Liver (tissue), 9 donors: ENCODE data around the gene CYBA. TPM values are rescaled to one million over a fixed set of nuclear protein-coding genes. Genes with fewer than 3 reads are reported as not detected.

Source experiments
- DNase-seq: peaks from one replicate; pipeline ENCODE4 v3.0.0-alpha.2; 2017; ENCODE audit warnings: low spot score
- H3K27ac ChIP-seq, 2 donors: one replicate each; pipeline ENCODE4 v1.7.0; 2013; ENCODE audit warnings: inconsistent platforms in 2 of 2, low read length in 2 of 2, control low read depth in 1 of 2, low read depth in 1 of 2, mild to moderate bottlenecking in 1 of 2
- H3K27me3 ChIP-seq, 4 donors: one replicate each; pipeline versions ENCODE4 v1.6.1 to v1.7.0; 2013; ENCODE audit warnings: low read length in 3 of 4, inconsistent platforms in 1 of 4, mild to moderate bottlenecking in 1 of 4, moderate library complexity in 1 of 4; ENCODE audit not compliant: control insufficient read depth in 4 of 4, insufficient read depth in 4 of 4
- H3K36me3 ChIP-seq, 4 donors: one replicate each; pipeline versions ENCODE4 v1.6.1 to v1.7.0; 2013; ENCODE audit warnings: low read length in 3 of 4, mild to moderate bottlenecking in 3 of 4, low read depth in 1 of 4, moderate library complexity in 1 of 4; ENCODE audit not compliant: control insufficient read depth in 4 of 4, insufficient read depth in 3 of 4
- H3K4me1 ChIP-seq, 4 donors: one replicate each; pipeline versions ENCODE4 v1.6.1 to v1.7.0; 2013; ENCODE audit warnings: low read length in 3 of 4, mild to moderate bottlenecking in 3 of 4, moderate library complexity in 1 of 4; ENCODE audit not compliant: control insufficient read depth in 4 of 4, insufficient read depth in 4 of 4
- H3K4me3 ChIP-seq, 3 donors: one replicate each; pipeline versions ENCODE4 v1.6.1 to v1.7.0; 2013; ENCODE audit warnings: low read length in 3 of 3, control low read depth in 1 of 3, low read depth in 1 of 3, mild to moderate bottlenecking in 1 of 3
- H3K9ac ChIP-seq, 2 donors: one replicate each; pipeline ENCODE4 v1.7.0; 2013; ENCODE audit warnings: low read length in 2 of 2, mild to moderate bottlenecking in 2 of 2, moderate library complexity in 2 of 2, control low read depth in 1 of 2, low read depth in 1 of 2
- H3K9me3 ChIP-seq, 4 donors: one replicate each; pipeline versions ENCODE4 v1.6.1 to v1.7.0; 2013; ENCODE audit warnings: low read length in 3 of 4; ENCODE audit not compliant: control insufficient read depth in 4 of 4
- ATF3 ChIP-seq: IDR thresholded peaks from 2 replicates; pipeline ENCODE4 v1.6.1; 2016; ENCODE audit warnings: antibody characterized with exemption
- EGR1 ChIP-seq, 2 donors: IDR thresholded peaks; 2 replicates each; pipeline ENCODE4 v1.6.1; 2016 to 2018; ENCODE audit warnings: antibody characterized with exemption in 2 of 2, low read depth in 2 of 2
- FOXA1 ChIP-seq: IDR thresholded peaks from 2 replicates; pipeline ENCODE4 v1.6.1; 2016; ENCODE audit warnings: antibody characterized with exemption
- FOXA2 ChIP-seq: IDR thresholded peaks from 2 replicates; pipeline ENCODE4 v1.6.1; 2016; ENCODE audit warnings: antibody characterized with exemption
- GABPA ChIP-seq, 2 donors: IDR thresholded peaks in 1 of 2; conservative IDR thresholded peaks in 1 of 2; 2 replicates each; pipeline ENCODE4 v1.6.1; 2016; ENCODE audit warnings: antibody characterized with exemption in 2 of 2, mild to moderate bottlenecking in 1 of 2, moderate library complexity in 1 of 2
- HNF4A ChIP-seq, 2 donors: conservative IDR thresholded peaks; 2 replicates each; pipeline ENCODE4 v1.6.1; 2016; ENCODE audit warnings: antibody characterized with exemption in 2 of 2, mild to moderate bottlenecking in 2 of 2
- HNF4G ChIP-seq: IDR thresholded peaks from 2 replicates; pipeline ENCODE4 v1.6.1; 2016; ENCODE audit warnings: antibody characterized with exemption
- JUND ChIP-seq, 2 donors: IDR thresholded peaks; 2 replicates each; pipeline ENCODE4 v1.6.1; 2016; ENCODE audit warnings: antibody characterized with exemption in 2 of 2
- NR2F2 ChIP-seq: IDR thresholded peaks from 2 replicates; pipeline ENCODE4 v1.6.1; 2016; ENCODE audit warnings: antibody characterized with exemption
- RAD21 ChIP-seq, 2 donors: IDR thresholded peaks; 2 replicates each; pipeline ENCODE4 v1.6.1; 2016; ENCODE audit warnings: antibody characterized with exemption in 2 of 2, mild to moderate bottlenecking in 2 of 2
- RXRA ChIP-seq, 2 donors: IDR thresholded peaks; 2 replicates each; pipeline ENCODE4 v1.6.1; 2017 to 2018; ENCODE audit warnings: antibody characterized with exemption in 2 of 2, mild to moderate bottlenecking in 1 of 2
- SP1 ChIP-seq: IDR thresholded peaks from 2 replicates; pipeline ENCODE4 v1.6.1; 2018; ENCODE audit warnings: antibody characterized with exemption, mild to moderate bottlenecking
- TAF1 ChIP-seq: conservative IDR thresholded peaks from 2 replicates; pipeline ENCODE4 v1.6.1; 2016; ENCODE audit warnings: antibody characterized with exemption, mild to moderate bottlenecking
- YY1 ChIP-seq: IDR thresholded peaks from 2 replicates; pipeline ENCODE4 v1.6.1; 2016; ENCODE audit warnings: antibody characterized with exemption, mild to moderate bottlenecking
- WGBS: extraction: QIAGEN DNeasy Blood & Tissue Kit; methylation state at CpG from one replicate; pipeline ENCODE4 v1.1.7; 2013; 5-methylcytosine and 5-hydroxymethylcytosine counted together
- polyA plus RNA-seq, 2 donors: library from polyadenylated mRNA; stranded (reverse) in 1 of 2; unstranded in 1 of 2; fragments of 200-250 nt in 1 of 2; fragments of >200 nt in 1 of 2; fragmentation: Nextera tagmentation in 1 of 2; extraction: Ambion mirVana in 1 of 2; gene quantifications; one replicate each; pipeline versions ENCODE4 v1.2.1 to v1.2.3, GENCODE V29; 2013 to 2015
- total RNA-seq, 2 donors: library from RNA; depleted of rRNA; stranded (reverse); fragments of >200 nt; gene quantifications; one replicate each; pipeline ENCODE4 v1.2.3, GENCODE V29; 2014
- TF ChIP-seq, protein P1 (sequence below): IDR thresholded peaks from 2 replicates; pipeline ENCODE4 v1.6.1; 2016; ENCODE audit warnings: antibody characterized with exemption
- TF ChIP-seq, protein P2 (sequence below): fragments of 150-350 bp; IDR thresholded peaks from 2 replicates; pipeline ENCODE4 v1.5.1; 2017; ENCODE audit warnings: improper control_type of control experiment, low read depth, low read length; ENCODE audit not compliant: missing input control
- TF ChIP-seq, protein P3 (sequence below): IDR thresholded peaks from 2 replicates; pipeline ENCODE4 v1.6.1; 2016; ENCODE audit warnings: antibody characterized with exemption
- TF ChIP-seq, protein P4 (sequence below): IDR thresholded peaks from 2 replicates; pipeline ENCODE4 v1.6.1; 2016; ENCODE audit warnings: antibody characterized with exemption, mild to moderate bottlenecking
- donor health status: healthy.
- donor health status: healthy.
- donor health status: healthy.
- donor health status: healthy.
- donor health status: healthy.

Gene CYBA
- total and polyA plus RNA-seq, 4 donors = 39.0 to 217 (median 52.6) TPM

DNA sequence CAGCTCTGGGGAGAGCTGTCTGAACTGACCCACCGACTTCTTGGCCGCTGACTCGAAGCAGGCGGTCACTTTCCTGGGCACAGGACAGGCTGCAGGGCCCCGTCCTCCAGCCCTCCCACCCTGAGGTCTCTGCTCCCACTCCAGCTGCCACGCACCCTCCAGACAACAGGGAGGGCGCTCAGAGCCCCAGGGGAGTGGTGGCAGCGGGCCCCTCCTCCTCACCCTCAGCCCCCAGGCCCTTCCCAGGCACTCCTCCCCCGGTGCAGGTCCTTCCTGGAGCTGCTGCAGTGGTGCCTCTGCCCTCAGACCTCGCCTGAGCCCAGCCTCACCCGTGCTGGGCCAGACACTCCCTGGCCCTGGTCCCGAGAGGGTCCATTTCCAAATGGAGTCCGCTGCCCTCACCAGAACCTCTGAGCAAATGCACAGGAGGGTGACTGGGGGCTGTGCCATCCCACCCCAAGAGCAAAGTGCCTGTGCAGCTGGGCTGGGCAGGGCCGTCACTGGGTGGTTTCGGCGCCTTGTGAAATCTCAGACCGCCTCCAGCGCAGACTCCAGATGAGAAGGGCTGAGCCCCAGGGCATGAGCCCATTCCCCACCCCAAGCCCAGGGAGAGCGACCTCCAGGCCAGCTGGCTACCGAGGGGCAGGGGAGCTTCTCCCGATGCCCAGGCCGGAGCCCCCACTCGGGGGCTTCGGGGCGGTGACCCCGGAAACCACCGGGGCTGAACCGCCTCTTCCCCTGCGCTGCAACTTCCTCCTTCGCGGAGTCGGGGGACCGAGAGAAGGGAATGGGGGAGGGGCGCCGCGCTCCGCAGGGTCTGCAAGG, 717 bp downstream of the CYBA start:
- Histone ChIP-seq H3K27me3 (no peaks in the 10 kb centered on the region), H3K9me3 (no peaks in the 10 kb centered on the region), H3K9ac (peak overlapping the region; percentile 14 to 45), H3K4me3 (peak overlapping the region; percentile 44 to 57 (median 47)), H3K4me1 (peaks cover 0 to 11% (median 3%) of the 10 kb centered on the region in 4 donors), H3K27ac (peak overlapping the region; percentile 80 to 82), H3K36me3 (peaks cover 9 to 21% (median 15%) of the 10 kb centered on the region in 4 donors)
- no peak for TF ChIP-seq ATF3
- no peak for TF ChIP-seq YY1
- no peak for TF ChIP-seq HNF4G
- TF ChIP-seq EGR1 (IDR thresholded peaks at IDR 0.05; ENCODE audit: low read depth in 2 of 2) = no peak
- no peak for TF ChIP-seq RAD21 (IDR thresholded peaks at IDR 0.05)
- TF ChIP-seq NR2F2 = no peak
- TF ChIP-seq FOXA1 = no peak
- no peak for TF ChIP-seq RXRA (IDR thresholded peaks at IDR 0.05)
- TF ChIP-seq FOXA2 = no peak
- TF ChIP-seq, protein P1, sequence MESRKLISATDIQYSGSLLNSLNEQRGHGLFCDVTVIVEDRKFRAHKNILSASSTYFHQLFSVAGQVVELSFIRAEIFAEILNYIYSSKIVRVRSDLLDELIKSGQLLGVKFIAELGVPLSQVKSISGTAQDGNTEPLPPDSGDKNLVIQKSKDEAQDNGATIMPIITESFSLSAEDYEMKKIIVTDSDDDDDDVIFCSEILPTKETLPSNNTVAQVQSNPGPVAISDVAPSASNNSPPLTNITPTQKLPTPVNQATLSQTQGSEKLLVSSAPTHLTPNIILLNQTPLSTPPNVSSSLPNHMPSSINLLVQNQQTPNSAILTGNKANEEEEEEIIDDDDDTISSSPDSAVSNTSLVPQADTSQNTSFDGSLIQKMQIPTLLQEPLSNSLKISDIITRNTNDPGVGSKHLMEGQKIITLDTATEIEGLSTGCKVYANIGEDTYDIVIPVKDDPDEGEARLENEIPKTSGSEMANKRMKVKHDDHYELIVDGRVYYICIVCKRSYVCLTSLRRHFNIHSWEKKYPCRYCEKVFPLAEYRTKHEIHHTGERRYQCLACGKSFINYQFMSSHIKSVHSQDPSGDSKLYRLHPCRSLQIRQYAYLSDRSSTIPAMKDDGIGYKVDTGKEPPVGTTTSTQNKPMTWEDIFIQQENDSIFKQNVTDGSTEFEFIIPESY = no peak
- TF ChIP-seq GABPA (IDR thresholded peaks at IDR 0.05 in 1 of 2, conservative IDR thresholded peaks at IDR 0.05 in 1 of 2) = no peak
- no peak for DNase-seq
- 51% methylated on average over 37 of the region's 37 CpGs for WGBS

- H3K27me3 ChIP-seq = no peaks in the 10 kb centered on the region
- H3K27ac ChIP-seq = peak overlapping the region; percentile 80 to 82
- H3K9me3 ChIP-seq = no peaks in the 10 kb centered on the region
- H3K4me1 ChIP-seq = peaks cover 0 to 11% (median 3%) of the 10 kb centered on the region in 4 donors
- 68% methylated on average over 20 of the region's 20 CpGs for WGBS
- H3K36me3 ChIP-seq = peaks cover 3 to 14% (median 11%) of the 10 kb centered on the region in 4 donors
- TF ChIP-seq, protein P2, sequence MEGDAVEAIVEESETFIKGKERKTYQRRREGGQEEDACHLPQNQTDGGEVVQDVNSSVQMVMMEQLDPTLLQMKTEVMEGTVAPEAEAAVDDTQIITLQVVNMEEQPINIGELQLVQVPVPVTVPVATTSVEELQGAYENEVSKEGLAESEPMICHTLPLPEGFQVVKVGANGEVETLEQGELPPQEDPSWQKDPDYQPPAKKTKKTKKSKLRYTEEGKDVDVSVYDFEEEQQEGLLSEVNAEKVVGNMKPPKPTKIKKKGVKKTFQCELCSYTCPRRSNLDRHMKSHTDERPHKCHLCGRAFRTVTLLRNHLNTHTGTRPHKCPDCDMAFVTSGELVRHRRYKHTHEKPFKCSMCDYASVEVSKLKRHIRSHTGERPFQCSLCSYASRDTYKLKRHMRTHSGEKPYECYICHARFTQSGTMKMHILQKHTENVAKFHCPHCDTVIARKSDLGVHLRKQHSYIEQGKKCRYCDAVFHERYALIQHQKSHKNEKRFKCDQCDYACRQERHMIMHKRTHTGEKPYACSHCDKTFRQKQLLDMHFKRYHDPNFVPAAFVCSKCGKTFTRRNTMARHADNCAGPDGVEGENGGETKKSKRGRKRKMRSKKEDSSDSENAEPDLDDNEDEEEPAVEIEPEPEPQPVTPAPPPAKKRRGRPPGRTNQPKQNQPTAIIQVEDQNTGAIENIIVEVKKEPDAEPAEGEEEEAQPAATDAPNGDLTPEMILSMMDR = no peak
- TF ChIP-seq, protein P3, sequence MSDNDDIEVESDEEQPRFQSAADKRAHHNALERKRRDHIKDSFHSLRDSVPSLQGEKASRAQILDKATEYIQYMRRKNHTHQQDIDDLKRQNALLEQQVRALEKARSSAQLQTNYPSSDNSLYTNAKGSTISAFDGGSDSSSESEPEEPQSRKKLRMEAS = no peak
- TF ChIP-seq NR2F2 = no peak
- TF ChIP-seq EGR1 (IDR thresholded peaks at IDR 0.05; ENCODE audit: low read depth in 2 of 2) = no peak
- no peak for TF ChIP-seq FOXA1
- TF ChIP-seq RAD21 (IDR thresholded peaks at IDR 0.05) = no peak
- no peak for TF ChIP-seq ATF3
- TF ChIP-seq TAF1 = no peak
- TF ChIP-seq YY1 = no peak
- no peak for TF ChIP-seq GABPA (IDR thresholded peaks at IDR 0.05 in 1 of 2, conservative IDR thresholded peaks at IDR 0.05 in 1 of 2)
- no peak for TF ChIP-seq JUND (IDR thresholded peaks at IDR 0.05)
- TF ChIP-seq, protein P1 = no peak
- TF ChIP-seq HNF4G = no peak
- no peak for TF ChIP-seq HNF4A (conservative IDR thresholded peaks at IDR 0.05)
- TF ChIP-seq FOXA2 = no peak
- TF ChIP-seq, protein P4, sequence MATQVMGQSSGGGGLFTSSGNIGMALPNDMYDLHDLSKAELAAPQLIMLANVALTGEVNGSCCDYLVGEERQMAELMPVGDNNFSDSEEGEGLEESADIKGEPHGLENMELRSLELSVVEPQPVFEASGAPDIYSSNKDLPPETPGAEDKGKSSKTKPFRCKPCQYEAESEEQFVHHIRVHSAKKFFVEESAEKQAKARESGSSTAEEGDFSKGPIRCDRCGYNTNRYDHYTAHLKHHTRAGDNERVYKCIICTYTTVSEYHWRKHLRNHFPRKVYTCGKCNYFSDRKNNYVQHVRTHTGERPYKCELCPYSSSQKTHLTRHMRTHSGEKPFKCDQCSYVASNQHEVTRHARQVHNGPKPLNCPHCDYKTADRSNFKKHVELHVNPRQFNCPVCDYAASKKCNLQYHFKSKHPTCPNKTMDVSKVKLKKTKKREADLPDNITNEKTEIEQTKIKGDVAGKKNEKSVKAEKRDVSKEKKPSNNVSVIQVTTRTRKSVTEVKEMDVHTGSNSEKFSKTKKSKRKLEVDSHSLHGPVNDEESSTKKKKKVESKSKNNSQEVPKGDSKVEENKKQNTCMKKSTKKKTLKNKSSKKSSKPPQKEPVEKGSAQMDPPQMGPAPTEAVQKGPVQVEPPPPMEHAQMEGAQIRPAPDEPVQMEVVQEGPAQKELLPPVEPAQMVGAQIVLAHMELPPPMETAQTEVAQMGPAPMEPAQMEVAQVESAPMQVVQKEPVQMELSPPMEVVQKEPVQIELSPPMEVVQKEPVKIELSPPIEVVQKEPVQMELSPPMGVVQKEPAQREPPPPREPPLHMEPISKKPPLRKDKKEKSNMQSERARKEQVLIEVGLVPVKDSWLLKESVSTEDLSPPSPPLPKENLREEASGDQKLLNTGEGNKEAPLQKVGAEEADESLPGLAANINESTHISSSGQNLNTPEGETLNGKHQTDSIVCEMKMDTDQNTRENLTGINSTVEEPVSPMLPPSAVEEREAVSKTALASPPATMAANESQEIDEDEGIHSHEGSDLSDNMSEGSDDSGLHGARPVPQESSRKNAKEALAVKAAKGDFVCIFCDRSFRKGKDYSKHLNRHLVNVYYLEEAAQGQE = no peak
- no peak for TF ChIP-seq SP1
- peak overlapping the region in 2 of 3 donors; percentile 44 to 57 for H3K4me3 ChIP-seq
- H3K9ac ChIP-seq = peak overlapping the region in 1 of 2 donors; percentile 45
- no peak for DNase-seq
These were observed 1.5 kb downstream of the CYBA start for GRCh38 chr16:88649195-88649923.
